ENCODE results near the gene CYTH1.

CYTH1 gene

GRCh38 chr17:78654325-78654724, 127.7 kb downstream of the CYTH1 start:
- in situ Hi-C loops (cut with HindIII; ENCODE audit: low sequenced_read_pairs) = no loop called here

GRCh38 chr17:78653382-78653781, 128.7 kb downstream of the CYTH1 start:
- in situ Hi-C loops (cut with HindIII; ENCODE audit: low sequenced_read_pairs) = no loop called here

- in situ Hi-C loops (cut with HindIII; ENCODE audit: low sequenced_read_pairs) = no loop called here
Measured at GRCh38 chr17:78652913-78653312, 129.2 kb downstream of the CYTH1 start.

- in situ Hi-C loops (cut with HindIII; ENCODE audit: low sequenced_read_pairs) = no loop called here
Measured at GRCh38 chr17:78652024-78652423, 130.0 kb downstream of the CYTH1 start.

GRCh38 chr17:78651554-78651953, 130.5 kb downstream of the CYTH1 start:
- in situ Hi-C loops (cut with HindIII; ENCODE audit: low sequenced_read_pairs) = no loop called here

- in situ Hi-C loops (cut with HindIII; ENCODE audit: low sequenced_read_pairs) = no loop called here
Measured at GRCh38 chr17:78650093-78650715, 131.9 kb downstream of the CYTH1 start.

GRCh38 chr17:78648293-78648692, 133.8 kb downstream of the CYTH1 start:
- in situ Hi-C loops (cut with HindIII; ENCODE audit: low sequenced_read_pairs) = no loop called here

- in situ Hi-C loops (cut with HindIII; ENCODE audit: low sequenced_read_pairs) = no loop called here
Measured at GRCh38 chr17:78647032-78647431, 135.0 kb downstream of the CYTH1 start.

- in situ Hi-C loops (cut with HindIII; ENCODE audit: low sequenced_read_pairs) = no loop called here
Measured at GRCh38 chr17:78645421-78646295, 136.4 kb downstream of the CYTH1 start.

- in situ Hi-C loops (cut with HindIII; ENCODE audit: low sequenced_read_pairs) = no loop called here
Measured at GRCh38 chr17:78644931-78645351, 137.1 kb downstream of the CYTH1 start.

- in situ Hi-C loops (cut with HindIII; ENCODE audit: low sequenced_read_pairs) = no loop called here
Measured at GRCh38 chr17:78644224-78644623, 137.8 kb downstream of the CYTH1 start.

- in situ Hi-C loops (cut with HindIII; ENCODE audit: low sequenced_read_pairs) = no loop called here
Measured at GRCh38 chr17:78643326-78643725, 138.7 kb downstream of the CYTH1 start.

- in situ Hi-C loops (cut with HindIII; ENCODE audit: low sequenced_read_pairs) = no loop called here
Measured at GRCh38 chr17:78642707-78643106, 139.4 kb downstream of the CYTH1 start.

GRCh38 chr17:78641666-78642065, 140.4 kb downstream of the CYTH1 start:
- in situ Hi-C loops (cut with HindIII; ENCODE audit: low sequenced_read_pairs) = no loop called here

- in situ Hi-C loops (cut with HindIII; ENCODE audit: low sequenced_read_pairs) = no loop called here
Measured at GRCh38 chr17:78641243-78641642, 140.8 kb downstream of the CYTH1 start.

- in situ Hi-C loops (cut with HindIII; ENCODE audit: low sequenced_read_pairs) = no loop called here
Measured at GRCh38 chr17:78640700-78641099, 141.4 kb downstream of the CYTH1 start.

- in situ Hi-C loops (cut with HindIII; ENCODE audit: low sequenced_read_pairs) = no loop called here
Measured at GRCh38 chr17:78637643-78638420, 144.2 kb downstream of the CYTH1 start.

GRCh38 chr17:78637146-78637545, 144.9 kb downstream of the CYTH1 start:
- in situ Hi-C loops (cut with HindIII; ENCODE audit: low sequenced_read_pairs) = no loop called here

- in situ Hi-C loops (cut with HindIII; ENCODE audit: low sequenced_read_pairs) = loop anchor here (5.0 kb wide), 2 partner anchors 52 to 73 kb away; no protein-coding TSS in a partner anchor
Measured at GRCh38 chr17:78634154-78634553, 147.9 kb downstream of the CYTH1 start.

GRCh38 chr17:78629436-78629995, 152.6 kb downstream of the CYTH1 start:
- in situ Hi-C loops (cut with HindIII; ENCODE audit: low sequenced_read_pairs) = no loop called here
